Measurements from ENCODE around the gene TTC39B.

Gene TTC39B

GRCh38 chr9:15116130-15116580, 190.9 kb downstream of the TTC39B start:
- DNase-seq, result no peak

DNA sequence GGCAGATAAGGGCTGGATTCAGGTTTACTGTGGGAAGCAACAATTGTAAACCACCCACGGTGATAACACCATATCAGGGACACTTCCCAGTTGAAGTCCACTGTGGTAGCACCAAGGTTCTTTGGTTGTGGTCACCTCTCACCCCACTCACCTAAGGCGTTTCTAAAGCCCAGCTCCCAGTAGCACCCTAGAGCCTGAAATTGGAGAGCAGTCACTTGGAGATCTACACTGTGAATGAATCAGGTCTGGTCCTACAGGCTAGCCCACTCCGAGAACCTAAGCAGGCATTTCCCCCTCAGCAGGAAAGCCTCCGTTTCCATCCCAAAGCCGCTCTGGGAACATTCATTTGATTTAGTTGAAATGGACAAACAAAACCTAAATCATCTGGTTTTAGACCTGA, 191.3 kb downstream of the TTC39B start:
- no peak for DNase-seq

GRCh38 chr9:15115041-15115440, 192.0 kb downstream of the TTC39B start:
- DNase-seq, result no peak
